Activated CD8-positive, alpha-beta T cell treated with anti-CD3 and anti-CD28 coated beads for 36 hours (primary cell): ENCODE results near the gene SLC36A4. TPM values are rescaled to one million over a fixed set of nuclear protein-coding genes. Genes with fewer than 3 reads are reported as not detected.
"Not testable (repeated sequence)": the region's sequence is repeated elsewhere in the genome, so short reads cannot be mapped to it uniquely, and the experiment has no call there.

Experiments
- ATAC-seq: fragments of 200-7000 bp; cut with Tn5 transposase; one replicate; pipeline ENCODE4 v1.10.0; 2021; ENCODE audit warnings: mild to moderate bottlenecking, moderate library complexity
- CTCF ChIA-PET: fragments of 350-600 bp; sonication (Branson Sonifier 250); formaldehyde crosslinking; loops from one replicate; lab custom pipeline; 2021; ENCODE audit warnings: antibody characterized with exemption; lab: Charles Lee
- POLR2A ChIA-PET: fragments of 350-600 bp; sonication (Branson Sonifier 250); formaldehyde crosslinking; loops from one replicate; lab custom pipeline; 2021; ENCODE audit warnings: antibody characterized with exemption; lab: Charles Lee
- DNase-seq: peaks from one replicate; pipeline ENCODE4 v3.0.0-alpha.2; 2020
- H3K27ac Mint-ChIP-seq: one replicate; pipeline ENCODE4 v1.8.0; 2021; ENCODE audit warnings: mild to moderate bottlenecking, mixed read lengths
- H3K27me3 Mint-ChIP-seq: one replicate; pipeline ENCODE4 v1.8.0; 2021; ENCODE audit warnings: mixed read lengths
- H3K36me3 Mint-ChIP-seq: one replicate; pipeline ENCODE4 v1.8.0; 2021; ENCODE audit warnings: low read depth, mixed read lengths
- H3K4me1 Mint-ChIP-seq: one replicate; pipeline ENCODE4 v1.8.0; 2021; ENCODE audit warnings: low read depth, mixed read lengths
- H3K4me3 Mint-ChIP-seq: one replicate; pipeline ENCODE4 v1.8.0; 2021; ENCODE audit warnings: mild to moderate bottlenecking, moderate library complexity, mixed read lengths
- H3K9me3 Mint-ChIP-seq: one replicate; pipeline ENCODE4 v1.8.0; 2021; ENCODE audit warnings: mixed read lengths
- CTCF ChIP-seq: fragments of 200-600 bp; IDR thresholded peaks from one replicate; pipeline ENCODE4 v1.8.0; 2022; ENCODE audit warnings: antibody characterized with exemption, mild to moderate bottlenecking
- intact Hi-C: fragments of 100-400 bp; cut with micrococcal nuclease; formaldehyde crosslinking; loops from one replicate; pipeline ENCODE4 v1.10.0; 2022
- total RNA-seq, 2 experiments: library from RNA; stranded (reverse); gene quantifications; one replicate each; pipeline ENCODE4 v1.2.3, GENCODE V29; 2021

SLC36A4 gene
- total RNA-seq, 2 experiments from 2014 or later, result 17.5 to 17.9 TPM

GRCh38 chr11:93188726-93189125 is 9.1 kb downstream of the SLC36A4 start:
- CTCF ChIA-PET, result interaction anchor here (0.6 kb wide), 1 partner anchor 443 kb away, joined by 4 read pairs; no protein-coding TSS in a partner anchor

GRCh38 chr11:93187290-93187689 is 10.5 kb downstream of the SLC36A4 start:
- CTCF ChIA-PET, result no interaction called here
- intact Hi-C loops, result no loop called here
- POLR2A ChIA-PET, result no interaction called here

More at GRCh38 chr11:93188726-93189125, 9.1 kb downstream of the SLC36A4 start:
- no peak for DNase-seq
- Mint-ChIP-seq H3K4me1 (peaks cover 2% of the 10 kb centered on the region), H3K27ac (no peak overlapping the region), H3K36me3 (peaks cover 26% of the 10 kb centered on the region), H3K27me3 (no peaks in the 10 kb centered on the region), H3K9me3 (peaks cover 9% of the 10 kb centered on the region), H3K4me3 (no peak overlapping the region)
- ATAC-seq, result no peak
- POLR2A ChIA-PET, result no interaction called here
- no peak for TF ChIP-seq CTCF
- intact Hi-C loops, result no loop called here

GRCh38 chr11:93177891-93178290 is 19.9 kb downstream of the SLC36A4 start:
- H3K9me3 Mint-ChIP-seq, H3K4me1 Mint-ChIP-seq, ATAC-seq, POLR2A ChIA-PET, H3K27me3 Mint-ChIP-seq, H3K27ac Mint-ChIP-seq, DNase-seq, intact Hi-C loops, H3K4me3 Mint-ChIP-seq: not testable (repeated sequence)
- CTCF ChIA-PET, result interaction anchor here (1.0 kb wide), 1 partner anchor 366 kb away, joined by 3 read pairs; no protein-coding TSS in a partner anchor
- peaks cover 40% of the 10 kb centered on the region for H3K36me3 Mint-ChIP-seq

More at GRCh38 chr11:93187290-93187689, 10.5 kb downstream of the SLC36A4 start:
- DNase-seq (no peak), ATAC-seq (no peak)
- Mint-ChIP-seq H3K27ac (no peak overlapping the region), H3K4me1 (peaks cover 2% of the 10 kb centered on the region), H3K9me3 (peaks cover 9% of the 10 kb centered on the region), H3K36me3 (peaks cover 29% of the 10 kb centered on the region), H3K4me3 (no peak overlapping the region), H3K27me3 (no peaks in the 10 kb centered on the region)
- TF ChIP-seq CTCF, result no peak

- ATAC-seq (no peak), DNase-seq (no peak)
- H3K4me3 Mint-ChIP-seq, result no peak overlapping the region
- intact Hi-C loops, result no loop called here
- no peak overlapping the region for H3K27ac Mint-ChIP-seq
- peaks cover 4% of the 10 kb centered on the region for H3K4me1 Mint-ChIP-seq
- no peaks in the 10 kb centered on the region for H3K9me3 Mint-ChIP-seq
- peaks cover 5% of the 10 kb centered on the region for H3K36me3 Mint-ChIP-seq
- POLR2A ChIA-PET, result no interaction called here
- no peaks in the 10 kb centered on the region for H3K27me3 Mint-ChIP-seq
- TF ChIP-seq CTCF, result peak; percentile 47
- CTCF ChIA-PET, result interaction anchor here (1.2 to 1.9 kb wide), 5 partner anchors 20 to 229 kb away, joined by 3 to 6 read pairs (median 3); no protein-coding TSS in a partner anchor
Measured at GRCh38 chr11:93169950-93170561, 27.7 kb downstream of the SLC36A4 start.

- POLR2A ChIA-PET, result no interaction called here
- Mint-ChIP-seq H3K4me3 (no peak overlapping the region), H3K9me3 (no peaks in the 10 kb centered on the region), H3K27ac (no peak overlapping the region), H3K4me1 (peaks cover 4% of the 10 kb centered on the region), H3K36me3 (peaks cover 11% of the 10 kb centered on the region), H3K27me3 (no peaks in the 10 kb centered on the region)
- no peak for TF ChIP-seq CTCF
- intact Hi-C loops, result no loop called here
- no peak for DNase-seq
- CTCF ChIA-PET, result interaction anchor here (1.3 to 1.9 kb wide), 4 partner anchors 19 to 228 kb away, joined by 3 to 6 read pairs (median 4); no protein-coding TSS in a partner anchor
- no peak for ATAC-seq
Measured at GRCh38 chr11:93169143-93169542, 28.6 kb downstream of the SLC36A4 start.
